HG02973 (cell line): ENCODE results near the gene ZC3H18.
A peak's percentile ranks its signal among the peaks of the same experiment; 100 is the strongest.
"Not testable (repeated sequence)": the region's sequence is repeated elsewhere in the genome, so short reads cannot be mapped to it uniquely, and the experiment has no call there.

Source experiments
- ATAC-seq: cut with Tn5 transposase; IDR thresholded peaks from one replicate; pipeline ENCODE4 v1.9.1; 2021; ENCODE audit warnings: moderate library complexity; ENCODE audit not compliant: unreplicated experiment

ZC3H18 gene

GRCh38 chr16:88651989-88652761 lies 82.0 kb downstream of the ZC3H18 start:
- no peak for ATAC-seq

- ATAC-seq, result no peak
Observed at GRCh38 chr16:88652762-88653063, 82.5 kb downstream of the ZC3H18 start.

GRCh38 chr16:88653101-88653500 lies 82.9 kb downstream of the ZC3H18 start:
- no peak for ATAC-seq

- no peak for ATAC-seq
Observed at GRCh38 chr16:88653596-88654362, 83.6 kb downstream of the ZC3H18 start.

GRCh38 chr16:88654363-88655052 lies 84.3 kb downstream of the ZC3H18 start:
- ATAC-seq, result no peak

GRCh38 chr16:88655053-88655732 lies 85.0 kb downstream of the ZC3H18 start:
- ATAC-seq, result no peak

GRCh38 chr16:88655733-88656281 lies 85.6 kb downstream of the ZC3H18 start:
- ATAC-seq, result no peak

GRCh38 chr16:88656291-88656980 lies 86.2 kb downstream of the ZC3H18 start:
- ATAC-seq, result no peak

- no peak for ATAC-seq
Observed at GRCh38 chr16:88657371-88657770, 87.2 kb downstream of the ZC3H18 start.

- no peak for ATAC-seq
Observed at GRCh38 chr16:88658714-88659113, 88.5 kb downstream of the ZC3H18 start.

GRCh38 chr16:88659160-88659559 lies 89.0 kb downstream of the ZC3H18 start:
- ATAC-seq, result no peak

GRCh38 chr16:88661468-88661867 lies 91.3 kb downstream of the ZC3H18 start:
- no peak for ATAC-seq

- ATAC-seq, result no peak
Observed at GRCh38 chr16:88662222-88662842, 92.1 kb downstream of the ZC3H18 start.

- ATAC-seq, result peak; percentile 87
Observed at GRCh38 chr16:88662843-88663606, 92.8 kb downstream of the ZC3H18 start, which contains the start of gene MVD. MVD (minus strand) TSS chr16:88663091; CDS start chr16:88663080, 11 bp downstream.

- no peak for ATAC-seq
Observed at GRCh38 chr16:88665148-88665547, 94.9 kb downstream of the ZC3H18 start.

- ATAC-seq, result no peak
Observed at GRCh38 chr16:88665570-88665969, 95.4 kb downstream of the ZC3H18 start.

- ATAC-seq, result no peak
Observed at GRCh38 chr16:88667461-88667860, 97.3 kb downstream of the ZC3H18 start.

- not testable (repeated sequence) for ATAC-seq
Observed at GRCh38 chr16:88669493-88669892, 99.3 kb downstream of the ZC3H18 start.

- no peak for ATAC-seq
Observed at GRCh38 chr16:88669980-88670379, 99.8 kb downstream of the ZC3H18 start.
